ENCODE measurements around the gene OPN3.

GRCh38 chr1:241569848-241570247, 70.3 kb downstream of the OPN3 start:
- TF ChIP-seq EZH2 (IDR thresholded peaks at IDR 0.05; ENCODE audit: borderline replicate concordance, low read depth, low read length, severe bottlenecking) (no peak), CTCF (IDR thresholded peaks at IDR 0.05; ENCODE audit: borderline replicate concordance, extremely low read depth, low read length, poor library complexity, severe bottlenecking) (no peak)
